Measurements from ENCODE around the gene AIRE. TPM values are rescaled to one million over a fixed set of nuclear protein-coding genes. Genes with fewer than 3 reads are reported as not detected.
"Not testable (repeated sequence)": the region's sequence is repeated elsewhere in the genome, so short reads cannot be mapped to it uniquely, and the experiment has no call there.

AIRE gene
- total RNA-seq, 2 experiments from 2014 or later, result not detected

DNA sequence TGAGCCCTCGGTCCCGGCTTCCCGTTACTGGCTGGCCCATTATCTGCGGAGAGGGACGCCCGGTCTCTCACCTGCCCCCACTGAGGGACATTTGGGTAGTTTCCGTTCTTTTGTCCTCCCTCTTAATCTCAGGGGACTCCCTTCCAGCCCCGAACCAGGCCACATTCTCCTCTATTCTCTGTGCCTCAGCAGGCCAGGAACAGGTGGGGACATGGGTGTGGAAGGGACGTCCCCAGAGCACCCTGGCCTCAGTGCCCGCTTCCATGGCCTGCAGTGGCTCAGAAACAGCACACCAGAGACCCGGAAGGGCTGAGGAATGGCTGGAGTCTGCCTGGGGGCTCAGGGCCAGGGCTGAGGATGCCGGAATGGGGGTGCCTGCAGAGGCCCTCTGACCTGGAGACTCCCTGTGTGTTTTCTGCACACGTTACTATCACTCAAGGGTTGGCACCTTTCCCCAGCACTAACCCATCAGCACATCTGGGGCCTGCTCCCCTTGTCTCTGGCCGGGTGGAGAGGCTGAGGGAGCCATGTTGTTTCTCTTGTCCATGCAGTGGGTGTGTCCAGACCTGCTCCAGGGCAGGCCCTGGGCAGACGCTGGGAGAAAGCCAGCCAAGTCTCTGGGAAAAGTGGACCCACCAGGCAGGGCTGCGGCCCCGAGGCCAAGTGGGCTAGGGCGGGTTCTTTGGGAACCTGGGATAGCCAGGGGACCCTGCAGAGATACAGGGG, 14.0 kb upstream of the AIRE start:
- POLR2A ChIA-PET, result no interaction called here
- no peak overlapping the region for H3K27ac Mint-ChIP-seq
- no peak for ATAC-seq
- H3K4me1 Mint-ChIP-seq, result no peaks in the 10 kb centered on the region
- H3K27me3 Mint-ChIP-seq, result no peaks in the 10 kb centered on the region
- no peaks in the 10 kb centered on the region for H3K36me3 Mint-ChIP-seq (ENCODE audit: low read depth)
- no peak for DNase-seq
- H3K4me3 Mint-ChIP-seq, result no peak overlapping the region
- no peaks in the 10 kb centered on the region for H3K9me3 Mint-ChIP-seq (ENCODE audit: low read depth)
- CTCF ChIA-PET, result no interaction called here
- intact Hi-C loops (cut with DNase I, micrococcal nuclease), result loop anchor here in 1 of 2 experiments (2.0 kb wide), 1 partner anchor 19 kb away; no protein-coding TSS in a partner anchor

DNA sequence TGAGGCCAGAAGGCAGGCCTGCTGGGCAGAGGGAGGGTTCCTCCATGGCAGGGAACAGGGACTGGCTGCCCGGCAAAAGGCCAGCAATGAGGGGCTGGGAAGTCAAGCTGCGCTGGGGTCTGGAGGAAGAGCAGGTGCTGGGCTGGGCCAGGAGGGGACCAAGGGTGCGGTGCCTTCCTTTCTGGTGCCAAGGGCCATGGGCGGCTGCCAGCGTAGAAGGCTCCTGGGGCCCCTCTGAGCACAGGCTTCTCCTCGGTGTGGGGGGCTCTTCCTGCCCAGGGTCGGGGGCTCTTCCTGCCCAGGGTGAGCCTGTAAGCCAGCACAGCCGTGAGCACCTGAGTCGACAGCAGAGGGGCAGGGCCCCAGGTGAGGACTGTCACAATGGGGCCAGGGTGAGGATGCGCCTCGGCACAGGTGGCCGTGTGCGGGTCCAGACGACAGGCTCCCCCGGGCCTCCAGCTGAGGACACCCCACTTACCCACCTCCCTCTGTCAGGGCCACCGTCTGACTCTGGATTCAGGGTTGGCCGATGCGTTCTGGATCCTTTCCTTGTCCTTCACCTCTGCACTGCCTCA, 13.3 kb upstream of the AIRE start:
- intact Hi-C loops (cut with DNase I, micrococcal nuclease), result no loop called here
- no peaks in the 10 kb centered on the region for H3K36me3 Mint-ChIP-seq (ENCODE audit: low read depth)

DNA sequence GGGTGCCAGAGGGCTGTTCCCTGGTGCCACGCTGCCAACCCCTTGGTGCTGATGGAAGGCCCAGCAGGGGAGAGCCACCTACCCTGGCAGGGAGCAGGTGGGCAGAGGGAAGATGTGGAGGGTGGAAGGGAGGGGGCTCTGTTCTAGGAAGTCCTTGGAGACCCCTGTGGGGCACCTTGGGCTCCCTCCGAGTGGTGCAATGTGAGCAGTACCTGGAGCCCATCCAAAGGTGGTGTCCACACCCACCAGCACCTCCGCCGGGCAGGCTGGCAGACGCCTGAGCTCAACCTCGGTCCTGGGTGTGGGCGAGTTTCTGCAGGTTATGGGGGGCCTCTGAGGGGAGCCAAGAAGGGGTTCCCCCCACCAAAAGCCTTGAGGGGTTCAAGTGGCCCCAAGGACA, 12.6 kb upstream of the AIRE start:
- no peak for ATAC-seq
- ChIA-PET CTCF (interaction anchor here (0.8 kb wide), 1 partner anchor 176 kb away, joined by 3 read pairs; no protein-coding TSS in a partner anchor), POLR2A (no interaction called here)
- intact Hi-C loops (cut with DNase I, micrococcal nuclease), result no loop called here
- no peak overlapping the region for H3K4me3 Mint-ChIP-seq
- H3K4me1 Mint-ChIP-seq, result no peaks in the 10 kb centered on the region
- H3K27me3 Mint-ChIP-seq, result no peaks in the 10 kb centered on the region
- no peaks in the 10 kb centered on the region for H3K36me3 Mint-ChIP-seq (ENCODE audit: low read depth)
- H3K27ac Mint-ChIP-seq, result no peak overlapping the region
- no peak for DNase-seq
- H3K9me3 Mint-ChIP-seq (ENCODE audit: low read depth), result no peaks in the 10 kb centered on the region

More for the DNA sequence above, 13.3 kb upstream of the AIRE start:
- Mint-ChIP-seq H3K9me3 (ENCODE audit: low read depth) (no peaks in the 10 kb centered on the region), H3K27me3 (no peaks in the 10 kb centered on the region), H3K4me1 (no peaks in the 10 kb centered on the region), H3K27ac (no peak overlapping the region), H3K4me3 (no peak overlapping the region)
- ATAC-seq (no peak), DNase-seq (no peak)
- ChIA-PET POLR2A (no interaction called here), CTCF (interaction anchor here (0.6 kb wide), 1 partner anchor 25 kb away, joined by 3 read pairs; no protein-coding TSS in a partner anchor)

DNA sequence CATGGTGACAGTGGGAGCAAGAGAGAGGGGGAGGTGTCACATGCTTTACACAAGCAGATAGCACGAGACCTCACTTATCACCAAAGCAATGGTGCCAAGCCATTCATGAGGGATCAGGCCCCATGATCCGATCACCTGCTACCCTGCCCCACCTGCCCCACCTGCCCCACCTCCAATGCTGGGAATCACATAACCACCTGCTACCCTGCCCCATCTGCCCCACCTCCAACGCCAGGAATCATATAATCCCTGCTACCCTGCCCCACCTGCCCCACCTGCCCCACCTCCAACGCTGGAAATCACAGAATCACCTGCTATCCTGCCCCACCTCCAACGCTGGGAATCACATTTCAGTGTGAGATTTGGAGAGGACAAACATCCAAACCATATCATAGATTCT, 10.6 kb upstream of the AIRE start:
- intact Hi-C loops (cut with DNase I, micrococcal nuclease), result loop anchor here in 1 of 2 experiments (2.0 kb wide), 1 partner anchor 16 kb away; no protein-coding TSS in a partner anchor
- ChIA-PET CTCF (no interaction called here), POLR2A (no interaction called here)
- DNase-seq, result no peak
- H3K27me3 Mint-ChIP-seq, result no peaks in the 10 kb centered on the region
- no peak for ATAC-seq
- no peak overlapping the region for H3K27ac Mint-ChIP-seq
- H3K4me3 Mint-ChIP-seq, result no peak overlapping the region
- H3K4me1 Mint-ChIP-seq, result no peaks in the 10 kb centered on the region
- no peaks in the 10 kb centered on the region for H3K9me3 Mint-ChIP-seq (ENCODE audit: low read depth)
- H3K36me3 Mint-ChIP-seq (ENCODE audit: low read depth), result no peaks in the 10 kb centered on the region

DNA sequence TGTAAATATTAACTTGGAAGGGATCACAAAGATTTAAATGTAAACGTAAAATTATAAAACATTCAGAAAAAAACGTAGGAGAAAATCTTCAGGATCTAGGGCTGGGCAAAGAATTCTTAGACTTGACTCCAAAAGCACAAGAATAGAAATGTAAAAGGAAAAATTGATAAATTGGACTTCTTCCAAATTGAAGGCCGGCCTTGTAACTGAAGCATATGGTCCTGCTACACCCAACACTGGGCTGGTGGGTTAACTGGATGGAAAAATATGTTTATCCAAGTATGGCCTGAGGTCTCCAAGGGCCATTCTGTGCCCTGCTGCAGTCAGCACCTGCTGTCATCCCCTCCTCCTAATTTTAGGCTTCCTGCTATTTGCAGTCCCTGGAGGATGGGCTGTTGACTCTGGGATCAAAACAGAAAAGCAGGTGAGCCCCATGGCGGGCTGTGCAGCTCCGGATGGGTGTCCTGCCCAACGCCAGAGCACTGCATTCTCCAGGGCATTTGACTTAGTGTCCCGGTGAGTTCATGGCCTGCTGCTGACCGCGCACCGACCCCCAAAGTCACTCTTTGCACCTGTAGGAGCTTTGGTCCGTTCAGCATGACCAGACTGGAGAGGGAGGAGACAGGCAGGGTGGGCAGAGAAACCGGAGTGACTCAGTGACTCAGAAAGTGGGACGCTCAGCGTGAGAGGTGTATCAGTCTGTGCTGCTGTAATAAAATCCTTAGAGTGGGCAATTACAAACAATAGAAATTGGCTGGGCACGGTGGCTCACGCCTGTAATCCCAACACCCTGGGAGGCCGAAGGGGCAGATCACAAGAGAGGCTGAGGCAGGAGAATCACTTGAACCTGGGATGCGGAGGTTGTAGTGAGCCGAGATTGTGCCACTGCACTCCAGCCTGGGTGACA, 6.1 kb upstream of the AIRE start:
- no peaks in the 10 kb centered on the region for H3K27me3 Mint-ChIP-seq
- CTCF ChIA-PET, result interaction anchor here (0.6 kb wide), 1 partner anchor 893 kb away, joined by 4 read pairs; no protein-coding TSS in a partner anchor
- intact Hi-C loops (cut with DNase I, micrococcal nuclease), result loop anchor here in 1 of 2 experiments (5.0 kb wide), 1 partner anchor 43 kb away; no protein-coding TSS in a partner anchor
- H3K27ac Mint-ChIP-seq, result no peak overlapping the region
- no peak for ATAC-seq
- DNase-seq, result no peak
- POLR2A ChIA-PET, result interaction anchor here (0.6 kb wide), 1 partner anchor 523 kb away, joined by 3 read pairs; no protein-coding TSS in a partner anchor
- no peaks in the 10 kb centered on the region for H3K9me3 Mint-ChIP-seq (ENCODE audit: low read depth)
- no peaks in the 10 kb centered on the region for H3K4me1 Mint-ChIP-seq
- no peaks in the 10 kb centered on the region for H3K36me3 Mint-ChIP-seq (ENCODE audit: low read depth)
- no peak overlapping the region for H3K4me3 Mint-ChIP-seq

DNA sequence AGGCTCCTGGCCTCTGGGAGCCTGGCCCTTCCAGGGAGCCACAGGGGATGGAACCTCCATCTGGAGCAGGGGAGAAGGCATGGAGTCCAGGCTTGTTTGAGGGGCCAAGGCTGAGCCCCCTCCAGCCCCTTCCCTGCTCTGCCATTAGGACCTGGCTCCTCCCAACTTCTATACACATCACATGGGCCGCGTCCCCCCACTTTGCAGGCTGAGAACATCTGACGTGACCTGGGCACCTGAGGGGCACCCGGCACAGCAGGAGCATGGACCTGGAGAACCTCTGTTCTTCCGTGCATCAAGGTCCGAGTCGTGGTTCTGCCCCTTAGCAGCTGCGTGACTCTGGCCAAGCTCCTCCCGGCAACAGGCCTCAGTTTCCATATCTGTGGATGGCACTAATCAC, 3.9 kb upstream of the AIRE start:
- POLR2A ChIA-PET, result no interaction called here
- intact Hi-C loops (cut with DNase I, micrococcal nuclease), result loop anchor here in 1 of 2 experiments (5.0 kb wide), 1 partner anchor 40 kb away; no protein-coding TSS in a partner anchor
- H3K9me3 Mint-ChIP-seq (ENCODE audit: low read depth), result no peaks in the 10 kb centered on the region
- H3K27me3 Mint-ChIP-seq, result no peaks in the 10 kb centered on the region
- H3K4me3 Mint-ChIP-seq, result no peak overlapping the region
- no peak for DNase-seq
- CTCF ChIA-PET, result no interaction called here
- ATAC-seq, result no peak
- H3K4me1 Mint-ChIP-seq, result no peaks in the 10 kb centered on the region
- H3K27ac Mint-ChIP-seq, result no peak overlapping the region
- H3K36me3 Mint-ChIP-seq (ENCODE audit: low read depth), result no peaks in the 10 kb centered on the region

DNA sequence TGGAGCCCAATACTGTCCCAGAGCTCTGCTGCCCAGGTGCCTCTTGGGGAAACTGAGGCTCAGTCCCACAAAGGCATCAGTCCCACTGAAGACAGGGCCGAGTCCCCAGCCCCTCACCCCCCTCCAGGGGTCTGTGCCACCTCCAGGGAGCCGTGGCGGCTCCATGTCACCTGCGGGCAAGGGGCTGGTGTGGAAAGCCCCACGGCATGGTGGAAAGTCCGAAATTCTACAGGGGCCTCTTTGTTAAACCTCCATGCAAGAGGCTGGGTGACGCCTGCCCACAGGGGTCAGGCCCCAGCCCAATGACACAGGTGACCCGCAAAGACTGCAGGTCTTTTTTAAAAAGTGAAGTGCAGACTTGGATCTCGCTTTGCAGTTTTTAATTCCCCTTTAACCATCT, 3.3 kb upstream of the AIRE start:
- H3K36me3 Mint-ChIP-seq (ENCODE audit: low read depth), result no peaks in the 10 kb centered on the region
- POLR2A ChIA-PET, result no interaction called here
- H3K27ac Mint-ChIP-seq, result no peak overlapping the region
- no peak for ATAC-seq
- CTCF ChIA-PET, result no interaction called here
- no peaks in the 10 kb centered on the region for H3K4me1 Mint-ChIP-seq
- intact Hi-C loops (cut with DNase I, micrococcal nuclease), result loop anchor here in 1 of 2 experiments (5.0 kb wide), 1 partner anchor 40 kb away; no protein-coding TSS in a partner anchor
- no peak for DNase-seq
- no peak overlapping the region for H3K4me3 Mint-ChIP-seq
- H3K27me3 Mint-ChIP-seq, result no peaks in the 10 kb centered on the region
- no peaks in the 10 kb centered on the region for H3K9me3 Mint-ChIP-seq (ENCODE audit: low read depth)

DNA sequence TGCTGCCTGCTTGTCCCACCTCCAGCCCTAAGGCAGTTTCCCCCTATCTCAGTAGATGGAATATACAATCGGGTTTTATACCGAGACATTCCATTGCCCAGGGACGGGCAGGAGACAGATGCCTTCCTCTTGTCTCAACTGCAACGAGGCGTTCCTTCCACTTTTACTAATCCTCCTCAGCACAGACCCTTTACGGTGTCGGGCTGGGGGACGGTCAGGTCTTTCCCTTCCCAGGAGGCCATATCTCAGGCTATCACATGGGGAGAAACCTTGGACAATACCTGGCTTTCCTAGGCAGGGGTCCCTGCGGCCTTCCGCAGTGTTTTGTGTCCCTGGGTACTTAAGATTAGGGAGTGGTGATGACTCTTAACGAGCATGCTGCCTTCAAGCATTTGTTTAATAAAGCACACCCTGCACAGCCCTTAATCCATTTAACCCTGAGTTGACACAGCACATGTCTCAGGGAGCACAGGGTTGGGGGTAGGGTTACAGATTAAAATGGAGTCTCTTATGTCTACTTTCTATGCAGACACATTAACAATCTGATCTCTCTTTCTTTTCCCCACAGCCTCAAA, 2.4 kb upstream of the AIRE start:
- intact Hi-C loops (cut with DNase I, micrococcal nuclease), result loop anchor here in 1 of 2 experiments (5.0 kb wide), 1 partner anchor 39 kb away; no protein-coding TSS in a partner anchor
- H3K9me3 Mint-ChIP-seq (ENCODE audit: low read depth); H3K36me3 Mint-ChIP-seq (ENCODE audit: low read depth); DNase-seq; H3K27ac Mint-ChIP-seq; ATAC-seq; H3K4me1 Mint-ChIP-seq; H3K27me3 Mint-ChIP-seq; CTCF ChIA-PET; POLR2A ChIA-PET; H3K4me3 Mint-ChIP-seq: not testable (repeated sequence)

DNA sequence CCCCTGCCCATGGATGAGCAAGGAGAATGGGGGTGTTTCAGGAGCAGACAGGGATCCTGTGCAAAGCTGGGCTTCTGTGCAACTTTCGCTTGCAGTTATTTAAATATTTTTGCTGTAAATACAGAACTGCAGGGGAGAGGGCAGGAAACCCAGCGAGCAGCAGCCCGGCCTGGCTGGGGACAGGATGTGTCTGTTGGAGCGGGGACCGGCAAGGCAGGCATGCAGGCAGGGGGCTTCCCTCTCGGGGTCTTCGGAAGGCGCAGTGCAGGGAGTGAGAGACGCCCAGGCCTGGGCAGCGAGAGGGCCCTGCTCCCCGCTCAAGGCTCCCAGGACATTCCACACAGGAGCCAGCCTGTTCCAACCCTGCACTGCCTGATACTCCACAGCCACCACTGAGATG, 1.7 kb upstream of the AIRE start:
- Mint-ChIP-seq H3K9me3 (ENCODE audit: low read depth) (no peaks in the 10 kb centered on the region), H3K4me1 (no peaks in the 10 kb centered on the region), H3K27ac (no peak overlapping the region), H3K36me3 (ENCODE audit: low read depth) (no peaks in the 10 kb centered on the region), H3K27me3 (no peaks in the 10 kb centered on the region), H3K4me3 (no peak overlapping the region)
- DNase-seq (no peak), ATAC-seq (no peak)
- POLR2A ChIA-PET, result no interaction called here
- CTCF ChIA-PET, result no interaction called here
- intact Hi-C loops (cut with DNase I, micrococcal nuclease), result loop anchor here in 1 of 2 experiments (5.0 kb wide), 1 partner anchor 38 kb away; no protein-coding TSS in a partner anchor

DNA sequence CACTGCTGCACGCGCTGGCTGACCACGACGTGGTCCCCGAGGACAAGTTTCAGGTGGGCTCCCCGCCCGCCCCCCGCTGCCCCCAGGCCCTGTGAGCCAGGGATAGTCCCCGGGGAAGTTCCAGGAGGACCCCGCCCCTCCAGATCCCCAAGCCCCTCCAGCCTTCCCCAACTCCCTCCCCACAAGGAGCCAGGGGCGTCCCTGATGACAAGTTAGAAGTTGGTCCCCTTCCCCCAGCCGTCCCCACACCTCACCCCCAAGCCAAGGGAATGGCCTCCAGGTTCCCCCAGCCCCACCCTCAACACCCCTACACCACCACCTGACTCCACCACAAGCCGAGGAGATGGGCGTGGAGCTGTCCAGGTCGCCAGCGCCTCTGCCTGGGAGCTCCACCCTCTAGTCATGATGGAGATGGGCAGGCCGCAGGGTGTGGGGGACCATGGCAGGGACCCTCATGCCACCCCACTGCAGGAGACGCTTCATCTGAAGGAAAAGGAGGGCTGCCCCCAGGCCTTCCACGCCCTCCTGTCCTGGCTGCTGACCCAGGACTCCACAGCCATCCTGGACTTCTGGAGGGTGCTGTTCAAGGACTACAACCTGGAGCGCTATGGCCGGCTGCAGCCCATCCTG, 525 bp downstream of the AIRE start:
- DNase-seq (no peak), ATAC-seq (no peak)
- intact Hi-C loops (cut with DNase I, micrococcal nuclease), result no loop called here
- ChIA-PET CTCF (interaction anchor here (0.5 kb wide), 1 partner anchor 9 kb away, joined by 3 read pairs; no protein-coding TSS in a partner anchor), POLR2A (no interaction called here)
- Mint-ChIP-seq H3K27me3 (no peaks in the 10 kb centered on the region), H3K4me3 (no peak overlapping the region), H3K36me3 (ENCODE audit: low read depth) (no peaks in the 10 kb centered on the region), H3K27ac (no peak overlapping the region), H3K9me3 (ENCODE audit: low read depth) (no peaks in the 10 kb centered on the region), H3K4me1 (no peaks in the 10 kb centered on the region)

Measured in activated CD4-positive, alpha-beta T cell treated with anti-CD3 and anti-CD28 coated beads for 36 hours (primary cell).